ENCODE results near the gene ADK.

GRCh38 chr10:74109452-74109851 lies 41.6 kb upstream of the ADK start:
- TF ChIP-seq CTCF (IDR thresholded peaks at IDR 0.05) = no peak
- no peak for TF ChIP-seq POLR2A (IDR thresholded peaks at IDR 0.05)

All from lower leg skin (tissue), 3 donors.